IMR-90 (cell line): ENCODE results near the gene HPSE. TPM values are rescaled to one million over a fixed set of nuclear protein-coding genes. Genes with fewer than 3 reads are reported as not detected.

Experiments
- ATAC-seq: fragments of 200-7000 bp; cut with Tn5 transposase; 2 replicates; pipeline ENCODE4 v1.9.1; 2020; ENCODE audit warnings: low read depth, mild to moderate bottlenecking, moderate library complexity
- BruUV-seq: library from RNA; stranded (reverse); fragments of 400-500 nt; replicated peaks from 2 replicates; lab custom pipeline; 2021; lab: Mats Ljungman, UMichigan
- CTCF ChIA-PET: fragments of 300-600 bp; formaldehyde crosslinking; extraction: SDS; loops from one replicate; lab custom pipeline; 2021; ENCODE audit warnings: antibody characterized with exemption; lab: Yijun Ruan, JAX
- POLR2A ChIA-PET: fragments of 300-600 bp; sonication (Branson Sonifier 250); formaldehyde crosslinking; loops from one replicate; lab custom pipeline; 2022; ENCODE audit warnings: antibody characterized with exemption; ENCODE audit not compliant: unreplicated experiment; lab: Charles Lee
- DNase-seq: peaks from one replicate; pipeline ENCODE4 v3.0.0; 2013
- H2AFZ ChIP-seq: replicated peaks from 2 replicates; pipeline ENCODE3; 2013; ENCODE audit warnings: low read length, mild to moderate bottlenecking; ENCODE audit not compliant: poor library complexity
- H2AK5ac ChIP-seq: 2 replicates; pipeline ENCODE4 v1.6.1; 2013; ENCODE audit warnings: low read depth, low read length, inconsistent platforms
- H2AK9ac ChIP-seq: replicated peaks from 2 replicates; pipeline ENCODE3; 2013; ENCODE audit warnings: mild to moderate bottlenecking, low read depth, low read length, moderate library complexity; ENCODE audit not compliant: poor library complexity
- H2BK120ac ChIP-seq: 2 replicates; pipeline ENCODE4 v1.6.1; 2013; ENCODE audit warnings: low read depth, low read length, inconsistent platforms
- H2BK15ac ChIP-seq: 3 replicates; pipeline ENCODE4 v1.6.1; 2013; ENCODE audit warnings: low read depth, low read length, inconsistent platforms
- H2BK20ac ChIP-seq: 2 replicates; pipeline ENCODE4 v1.6.1; 2013; ENCODE audit warnings: low read depth, mild to moderate bottlenecking, inconsistent platforms, low read length, moderate library complexity
- H2BK5ac ChIP-seq: 2 replicates; pipeline ENCODE4 v1.6.1; 2013; ENCODE audit warnings: mild to moderate bottlenecking, low read depth, low read length, inconsistent platforms; ENCODE audit not compliant: poor library complexity, severe bottlenecking
- H3K14ac ChIP-seq: replicated peaks from 2 replicates; pipeline ENCODE4 v1.6.1; 2013; ENCODE audit warnings: low read depth, low read length, inconsistent platforms
- H3K18ac ChIP-seq: 2 replicates; pipeline ENCODE4 v1.6.1; 2013; ENCODE audit warnings: low read depth, low read length, control low read depth
- H3K23ac ChIP-seq: 2 replicates; pipeline ENCODE4 v1.6.1; 2013; ENCODE audit warnings: low read depth, low read length, inconsistent platforms
- H3K27ac ChIP-seq: 2 replicates; pipeline ENCODE4 v1.5.1; 2013; ENCODE audit warnings: mild to moderate bottlenecking, control low read depth, low read length; ENCODE audit not compliant: insufficient read depth
- H3K27me3 ChIP-seq: 2 replicates; pipeline ENCODE4 v1.6.1; 2013; ENCODE audit warnings: low read length; ENCODE audit not compliant: control insufficient read depth, insufficient read depth
- H3K36me3 ChIP-seq: 2 replicates; pipeline ENCODE4 v1.6.1; 2013; ENCODE audit warnings: low read length, mixed read lengths; ENCODE audit not compliant: control insufficient read depth, insufficient read depth
- H3K4ac ChIP-seq: 2 replicates; pipeline ENCODE4 v1.6.1; 2013; ENCODE audit warnings: low read depth, low read length, inconsistent platforms
- H3K4me1 ChIP-seq: 2 replicates; pipeline ENCODE4 v1.6.1; 2013; ENCODE audit warnings: low read length, mixed read lengths; ENCODE audit not compliant: control insufficient read depth, insufficient read depth
- H3K4me2 ChIP-seq: 2 replicates; pipeline ENCODE4 v1.6.1; 2013; ENCODE audit warnings: low read depth, mild to moderate bottlenecking, control low read depth, low read length, moderate library complexity
- H3K4me3 ChIP-seq: 2 replicates; pipeline ENCODE4 v1.5.1; 2013; ENCODE audit warnings: low read depth, mild to moderate bottlenecking, control low read depth, low read length, moderate library complexity; ENCODE audit not compliant: insufficient read depth
- H3K56ac ChIP-seq: 2 replicates; pipeline ENCODE4 v1.6.1; 2013; ENCODE audit warnings: low read length, inconsistent platforms; ENCODE audit not compliant: insufficient read depth; ENCODE audit errors: extremely low read depth
- H3K79me1 ChIP-seq, 2 experiments: 2 replicates each; pipeline ENCODE4 v1.6.1; 2013; ENCODE audit warnings: low read length in 2 of 2, inconsistent platforms in 1 of 2, low read depth in 1 of 2
- H3K9ac ChIP-seq: 2 replicates; pipeline ENCODE4 v1.6.1; 2013; ENCODE audit warnings: low read depth, low read length, control low read depth
- H3K9me1 ChIP-seq: 2 replicates; pipeline ENCODE4 v1.6.1; 2013; ENCODE audit warnings: low read length, inconsistent platforms; ENCODE audit not compliant: insufficient read depth
- H3K9me3 ChIP-seq: 2 replicates; pipeline ENCODE4 v1.6.1; 2013; ENCODE audit warnings: low read length; ENCODE audit not compliant: control insufficient read depth, insufficient read depth
- H4K20me1 ChIP-seq: 2 replicates; pipeline ENCODE4 v1.6.1; 2013; ENCODE audit warnings: low read length, inconsistent platforms; ENCODE audit not compliant: insufficient read depth
- H4K5ac ChIP-seq: 2 replicates; pipeline ENCODE4 v1.6.1; 2013; ENCODE audit warnings: mild to moderate bottlenecking, low read depth, low read length, control low read depth
- H4K8ac ChIP-seq, 2 experiments: 2 replicates each; pipeline ENCODE4 v1.6.1; 2013; ENCODE audit warnings: low read depth in 2 of 2, low read length in 2 of 2, control low read depth in 1 of 2, inconsistent platforms in 1 of 2
- H4K91ac ChIP-seq: 2 replicates; pipeline ENCODE4 v1.6.1; 2013; ENCODE audit warnings: low read depth, low read length, inconsistent platforms; ENCODE audit not compliant: insufficient read depth
- ELK1 ChIP-seq: fragments of 150-350 bp; IDR thresholded peaks from 2 replicates; pipeline ENCODE4 v1.6.1; 2016; ENCODE audit warnings: low read depth, mild to moderate bottlenecking, low read length, moderate library complexity, borderline replicate concordance
- NFE2L2 ChIP-seq: fragments of 150-350 bp; IDR thresholded peaks from 2 replicates; pipeline ENCODE4 v1.6.1; 2016; ENCODE audit warnings: low read depth, mild to moderate bottlenecking, low read length
- WGBS, 2 experiments: methylation state at CpG; one replicate each; pipeline versions ENCODE4 v1.1.5 to v1.1.7; 2013; ENCODE audit warnings: missing lambda C conversion rate in 2 of 2; ENCODE audit not compliant: insufficient read length in 1 of 2; ENCODE audit errors: extremely low coverage in 2 of 2; 5-methylcytosine and 5-hydroxymethylcytosine counted together
- dilution Hi-C: fragments of 300-500 bp; cut with HindIII; formaldehyde crosslinking; loops from one replicate; pipeline ENCODE4 v1.14.3; 2018; ENCODE audit warnings: low sequenced_read_pairs; ENCODE audit not compliant: unreplicated experiment
- in situ Hi-C: fragments of 300-500 bp; cut with MboI; formaldehyde crosslinking; loops from 3 replicates; pipeline ENCODE4 v1.14.3; 2019; ENCODE audit warnings: low sequenced_read_pairs, inconsistent platforms, mixed read lengths
- intact Hi-C: fragments of 100-400 bp; cut with micrococcal nuclease; formaldehyde crosslinking; loops from 2 replicates; pipeline ENCODE4 v1.10.0; 2022
- polyA plus RNA-seq, 3 experiments: library from polyadenylated mRNA; depleted of rRNA; stranded (reverse); fragments of >200 nt; gene quantifications; 2 replicates each; pipeline ENCODE4 v1.2.3, GENCODE V29; 2012; ENCODE audit warnings: low replicate concordance in 1 of 3
- total RNA-seq: library from RNA; depleted of rRNA; stranded (reverse); fragments of >200 nt; gene quantifications from 2 replicates; pipeline ENCODE4 v1.2.3, GENCODE V29; 2012

The HPSE gene
- total and polyA plus RNA-seq, 2 of the 4 experiments (the other 2 are of a cell fraction): under 0.01 to 0.09 TPM

GRCh38 chr4:83267830-83268475, 66.7 kb downstream of the HPSE start:
- H3K27ac ChIP-seq: no peak overlapping the region
- CTCF ChIA-PET: no interaction called here
- POLR2A ChIA-PET: no interaction called here

More at GRCh38 chr4:83267830-83268475, 66.7 kb downstream of the HPSE start:
- no peak overlapping the region for H2BK5ac ChIP-seq
- H3K4ac ChIP-seq: peak overlapping the region; percentile 33; the same call in 1 of the 2 replicates
- H3K9me3 ChIP-seq: no peaks in the 10 kb centered on the region
- no CpG with 5 or more reads among the region's 3 CpGs for WGBS, 2 experiments
- ATAC-seq (no peak), DNase-seq (no peak)
- peaks cover 4% of the 10 kb centered on the region; the same call in 1 of the 2 replicates for H3K9me1 ChIP-seq
- H2BK15ac ChIP-seq: no peak overlapping the region
- no peak overlapping the region for H4K91ac ChIP-seq
- H4K8ac ChIP-seq: no peak overlapping the region
- H3K36me3 ChIP-seq: 0 out of 2 replicates have a peak, but pooled peaks cover 1% of the 10 kb centered on the region
- BruUV-seq: no TSS peak
- no peak overlapping the region for H3K9ac ChIP-seq
- no peak overlapping the region for H3K14ac ChIP-seq
- dilution Hi-C loops (no loop called here), in situ Hi-C loops (loop anchor here (10.0 kb wide), 1 partner anchor 823 kb away; no protein-coding TSS in a partner anchor), intact Hi-C loops (no loop called here)
- H3K27me3 ChIP-seq: no peaks in the 10 kb centered on the region
- no peak overlapping the region for H2AK5ac ChIP-seq
- peaks cover 2% of the 10 kb centered on the region; the same call in 1 of the 2 replicates for H3K4me1 ChIP-seq
- H2AFZ ChIP-seq: no peak overlapping the region
- H2BK120ac ChIP-seq: no peak overlapping the region; the same call in 1 of the 2 replicates
- H4K20me1 ChIP-seq: no peaks in the 10 kb centered on the region
- no peak overlapping the region for H2BK20ac ChIP-seq
- no peak overlapping the region for H2AK9ac ChIP-seq
- H3K79me1 ChIP-seq: no peaks in the 10 kb centered on the region
- no peak overlapping the region; the same call in 1 of the 2 replicates for H4K5ac ChIP-seq
- no peak overlapping the region for H3K18ac ChIP-seq
- H3K56ac ChIP-seq: no peak overlapping the region
- no peak overlapping the region for H3K4me3 ChIP-seq
- TF ChIP-seq ELK1: no peak
- TF ChIP-seq NFE2L2: no peak
- no peak overlapping the region for H3K23ac ChIP-seq
- H3K4me2 ChIP-seq: no peak overlapping the region; the same call in 1 of the 2 replicates
